GM12878 (cell line): ENCODE data around the gene MPRIP. TPM values are rescaled to one million over a fixed set of nuclear protein-coding genes. Genes with fewer than 3 reads are reported as not detected.

Source experiments
- ATAC-seq: fragments of 200-7000 bp; cut with Tn5 transposase; 3 replicates; pipeline ENCODE4 v1.9.1; 2020; ENCODE audit warnings: mild to moderate bottlenecking, moderate library complexity
- BruUV-seq: library from RNA; stranded (reverse); fragments of 400-500 nt; replicated peaks from 2 replicates; lab custom pipeline; 2021; lab: Mats Ljungman, UMichigan
- CTCF ChIA-PET: fragments of 300-600 bp; sonication (Branson Sonifier 250); formaldehyde crosslinking; extraction: SDS; loops from one replicate; lab custom pipeline; 2021; ENCODE audit warnings: inconsistent platforms; lab: Yijun Ruan, JAX
- POLR2A ChIA-PET: fragments of 350-600 bp; formaldehyde crosslinking; extraction: SDS; loops from one replicate; lab custom pipeline; 2021; ENCODE audit warnings: inconsistent platforms; lab: Charles Lee
- RAD21 ChIA-PET: fragments of 300-600 bp; sonication (Branson Sonifier 250); formaldehyde crosslinking; loops from one replicate; lab custom pipeline; 2023; ENCODE audit warnings: antibody characterized with exemption; ENCODE audit not compliant: unreplicated experiment; lab: Charles Lee
- SMC1A ChIA-PET: fragments of 300-600 bp; sonication (Branson Sonifier 250); formaldehyde crosslinking; loops from one replicate; lab custom pipeline; 2023; ENCODE audit not compliant: unreplicated experiment, uncharacterized antibody; lab: Charles Lee
- DNase-seq: peaks from one replicate; pipeline ENCODE4 v3.0.0-alpha.2; 2011; ENCODE audit warnings: low read depth, low spot score
- FAIRE-seq: peaks from 3 replicates; lab custom pipeline; 2011; peaks lifted over from hg19 to GRCh38; lab: Jason Lieb, UNC
- H2AFZ ChIP-seq: 2 replicates; pipeline ENCODE4 v1.6.0; 2011; ENCODE audit warnings: low read depth, low read length, control low read depth; ENCODE audit not compliant: control insufficient read depth
- H3K27ac ChIP-seq: 2 replicates; pipeline ENCODE4 v1.5.1; 2011; ENCODE audit warnings: control low read depth; ENCODE audit not compliant: control insufficient read depth, insufficient read depth
- H3K27me3 ChIP-seq, 2 experiments: replicated peaks in 1 of 2; 2 replicates each; pipeline versions ENCODE4 v1.6.0 to v1.6.1; 2011; ENCODE audit warnings: low read length in 1 of 2; ENCODE audit not compliant: control insufficient read depth in 2 of 2, insufficient read depth in 2 of 2
- H3K36me3 ChIP-seq, 2 experiments: 2 replicates each; pipeline ENCODE4 v1.5.1; 2011; ENCODE audit warnings: low read length in 1 of 2; ENCODE audit not compliant: control insufficient read depth in 2 of 2, insufficient read depth in 2 of 2
- H3K4me1 ChIP-seq: 2 replicates; pipeline ENCODE4 v1.6.1; 2011; ENCODE audit warnings: mild to moderate bottlenecking, low read length, moderate library complexity, mixed read lengths; ENCODE audit not compliant: control insufficient read depth, insufficient read depth
- H3K4me2 ChIP-seq: 2 replicates; pipeline ENCODE4 v1.6.0; 2011; ENCODE audit warnings: control low read depth; ENCODE audit not compliant: control insufficient read depth, insufficient read depth
- H3K4me3 ChIP-seq: fragments of 200-600 bp; sonication (generic); 2 replicates; pipeline ENCODE4 v1.5.1; 2016
- H3K79me2 ChIP-seq: 2 replicates; pipeline ENCODE4 v1.6.0; 2011; ENCODE audit warnings: low read length; ENCODE audit not compliant: control insufficient read depth, insufficient read depth
- H3K9ac ChIP-seq: 2 replicates; pipeline ENCODE4 v1.8.0; 2011; ENCODE audit warnings: low read length, control low read depth, mixed read lengths; ENCODE audit not compliant: control insufficient read depth, insufficient read depth
- H3K9me3 ChIP-seq: replicated peaks from 3 replicates; pipeline ENCODE4 v1.5.1; 2011; ENCODE audit warnings: mild to moderate bottlenecking, low read length; ENCODE audit not compliant: control insufficient read depth, insufficient read depth
- H4K20me1 ChIP-seq: 2 replicates; pipeline ENCODE4 v1.6.0; 2011; ENCODE audit not compliant: control insufficient read depth, insufficient read depth
- CUX1 ChIP-seq: IDR thresholded peaks from 2 replicates; pipeline ENCODE4 v1.6.1; 2012; ENCODE audit warnings: improper control_type of control experiment, low read depth, low read length; ENCODE audit not compliant: insufficient replicate concordance
- E2F8 ChIP-seq: fragments of 450-650 bp; IDR thresholded peaks from 2 replicates; pipeline ENCODE4 v1.6.1; 2018; ENCODE audit warnings: mild to moderate bottlenecking, low read depth, moderate library complexity; ENCODE audit not compliant: partially characterized antibody
- FOS ChIP-seq: IDR thresholded peaks from 3 replicates; pipeline ENCODE4 v1.6.1; 2011; ENCODE audit warnings: borderline replicate concordance; ENCODE audit not compliant: insufficient read length; ENCODE audit errors: extremely low read depth
- GATAD2B ChIP-seq: fragments of 450-650 bp; conservative IDR thresholded peaks from 2 replicates; pipeline ENCODE4 v1.6.1; 2017; ENCODE audit warnings: low read depth, mild to moderate bottlenecking, moderate library complexity
- HDAC2 ChIP-seq: fragments of 200-600 bp; sonication (generic); IDR thresholded peaks from 2 replicates; pipeline ENCODE4 v1.6.1; 2017
- IKZF1 ChIP-seq: fragments of 450-650 bp; conservative IDR thresholded peaks from 2 replicates; pipeline ENCODE4 v1.6.1; 2017; ENCODE audit warnings: antibody characterized with exemption, mild to moderate bottlenecking
- LARP7 ChIP-seq: fragments of 450-650 bp; IDR thresholded peaks from 2 replicates; pipeline ENCODE4 v1.6.1; 2017; ENCODE audit warnings: mild to moderate bottlenecking
- MXI1 ChIP-seq: fragments of 150-350 bp; IDR thresholded peaks from 2 replicates; pipeline ENCODE4 v1.6.1; 2011; ENCODE audit warnings: low read depth, mild to moderate bottlenecking, inconsistent platforms, low read length, improper control_type of control experiment
- PAX8 ChIP-seq: fragments of 450-650 bp; IDR thresholded peaks from 2 replicates; pipeline ENCODE4 v1.6.1; 2017; ENCODE audit warnings: mild to moderate bottlenecking, moderate library complexity
- POU2F2 ChIP-seq: IDR thresholded peaks from 3 replicates; pipeline ENCODE4 v1.6.1; 2011; ENCODE audit warnings: low read depth, mild to moderate bottlenecking, low read length, borderline replicate concordance
- SMC3 ChIP-seq: IDR thresholded peaks from 2 replicates; pipeline ENCODE4 v1.6.1; 2011; ENCODE audit warnings: low read length, improper control_type of control experiment, borderline replicate concordance
- SREBF2 ChIP-seq: IDR thresholded peaks from 2 replicates; pipeline ENCODE4 v1.6.1; 2012; ENCODE audit warnings: mild to moderate bottlenecking, low read length
- SUZ12 ChIP-seq: fragments of 200-600 bp; sonication (generic); IDR thresholded peaks from one replicate; pipeline ENCODE4 v1.6.1; 2018; ENCODE audit warnings: antibody characterized with exemption, mild to moderate bottlenecking; ENCODE audit not compliant: unreplicated experiment
- TAF1 ChIP-seq: IDR thresholded peaks from 2 replicates; pipeline ENCODE4 v1.6.1; 2011; ENCODE audit warnings: mild to moderate bottlenecking, low read depth, low read length, borderline replicate concordance
- TCF3 ChIP-seq: IDR thresholded peaks from 2 replicates; pipeline ENCODE4 v1.6.1; 2012; ENCODE audit warnings: low read depth, mild to moderate bottlenecking, low read length, borderline replicate concordance; ENCODE audit not compliant: insufficient read depth
- ZNF207 ChIP-seq: fragments of 450-650 bp; IDR thresholded peaks from 2 replicates; pipeline ENCODE4 v1.6.1; 2014; ENCODE audit warnings: antibody characterized with exemption, mild to moderate bottlenecking, borderline replicate concordance
- WGBS: methylation state at CpG from one replicate; pipeline ENCODE4 v1.1.6; 2016; ENCODE audit warnings: low lambda C conversion rate; ENCODE audit not compliant: insufficient replicate concordance, insufficient coverage; ENCODE audit errors: missing lambda C conversion rate; 5-methylcytosine and 5-hydroxymethylcytosine counted together
- in situ Hi-C: fragments of 300-500 bp; cut with MboI; formaldehyde crosslinking; loops from 9 replicates; pipeline ENCODE4 v1.14.3; 2018; ENCODE audit warnings: mixed read lengths
- intact Hi-C: fragments of 100-400 bp; cut with micrococcal nuclease; formaldehyde crosslinking; loops from one replicate; pipeline ENCODE4 v1.14.2; 2022; ENCODE audit not compliant: unreplicated experiment
- polyA plus RNA-seq, 11 experiments: library from polyadenylated mRNA; depleted of rRNA in 4 of 11; unstranded in 6 of 11; stranded (reverse) in 5 of 11; fragments of >200 nt; fragmentation: Nextera tagmentation in 4 of 11; fragmentation: Illumina TruSeq in 1 of 11; extraction: Ambion mirVana in 4 of 11; extraction: Trizol in 1 of 11; gene quantifications; 1 replicate in 1 of 11; 2 replicates in 10 of 11; pipeline versions ENCODE4 v1.2.1 to v1.2.3, GENCODE V29; 2011 to 2016; ENCODE audit warnings: inconsistent platforms in 2 of 11, missing spikeins in 2 of 11, low read depth in 1 of 11
- total RNA-seq, 4 experiments: library from RNA; depleted of rRNA in 3 of 4; stranded (reverse); fragments of >200 nt in 3 of 4; fragmentation: Illumina TruSeq in 1 of 4; extraction: Trizol in 1 of 4; gene quantifications; 2 replicates each; pipeline versions ENCODE4 v1.2.1 to v1.2.3, GENCODE V29; 2013 to 2021

The MPRIP gene
- total and polyA plus RNA-seq, 10 of the 15 experiments (the other 5 are each of a cell fraction or from before 2014, with no cell fraction given), result 16.5 to 168 (median 71.7) TPM

- peaks cover 14% of the 10 kb centered on the region for H3K4me1 ChIP-seq
- H3K27me3 ChIP-seq, result no peaks in the 10 kb centered on the region
- RAD21 ChIA-PET, result no interaction called here
- no peak overlapping the region for H3K4me3 ChIP-seq
- no peak overlapping the region for H3K27ac ChIP-seq
- H3K9ac ChIP-seq, result no peak overlapping the region
- 82% methylated on average over 5 of the region's 5 CpGs for WGBS
- H2AFZ ChIP-seq, result no peak overlapping the region
- BruUV-seq, result no TSS peak
- intact Hi-C loops (loop anchor here (5.0 kb wide), 2 partner anchors 44 to 146 kb away; no protein-coding TSS in a partner anchor), in situ Hi-C loops (no loop called here)
- POLR2A ChIA-PET, result no interaction called here
- H3K4me2 ChIP-seq, result no peak overlapping the region
- FAIRE-seq (no peak), DNase-seq (no peak), ATAC-seq (no peak)
- CTCF ChIA-PET, result no interaction called here
- H3K36me3 ChIP-seq, result peaks cover 3 to 26% of the 10 kb centered on the region in 2 experiments; a peak in 3 of 4 replicates
- H4K20me1 ChIP-seq, result no peaks in the 10 kb centered on the region
- no peaks in the 10 kb centered on the region; the same call in 2 of the 3 replicates for H3K9me3 ChIP-seq
- SMC1A ChIA-PET, result no interaction called here
- no peaks in the 10 kb centered on the region for H3K79me2 ChIP-seq
- no peak for TF ChIP-seq E2F8
- no peak for TF ChIP-seq TCF3
- no peak for TF ChIP-seq POU2F2
- no peak for TF ChIP-seq LARP7
- no peak for TF ChIP-seq TAF1
- TF ChIP-seq IKZF1, result no peak
- no peak for TF ChIP-seq GATAD2B
- no peak for TF ChIP-seq FOS
- TF ChIP-seq SMC3, result no peak
- TF ChIP-seq SUZ12, result no peak
- TF ChIP-seq SREBF2, result no peak
- no peak for TF ChIP-seq CUX1
- TF ChIP-seq HDAC2, result no peak
- TF ChIP-seq PAX8, result no peak
- no peak for TF ChIP-seq MXI1
- TF ChIP-seq ZNF207, result no peak
Observed at GRCh38 chr17:17147821-17148220, 105.6 kb downstream of the MPRIP start.
